ENCODE measurements around the gene ATG7. TPM values are rescaled to one million over a fixed set of nuclear protein-coding genes. Genes with fewer than 3 reads are reported as not detected.

Gene ATG7
- total and polyA plus RNA-seq, 4 donors = 7.4 to 53.8 (median 15.6) TPM

GRCh38 chr3:11322931-11323330 lies 50.7 kb downstream of the ATG7 start:
- H3K4me1 ChIP-seq (ENCODE audit: control insufficient read depth in 4 of 4, insufficient read depth in 4 of 4, low read length in 3 of 4) = no peaks in the 10 kb centered on the region
- peaks cover 0 to 33% (median 23%) of the 10 kb centered on the region in 4 donors for H3K36me3 ChIP-seq (ENCODE audit: control insufficient read depth in 4 of 4, insufficient read depth in 3 of 4, low read depth in 1 of 4, low read length in 3 of 4)
- no peak overlapping the region for H3K9ac ChIP-seq (ENCODE audit: low read depth in 1 of 2, low read length in 2 of 2)
- WGBS = 90% methylated on average over 2 of the region's 2 CpGs
- no peak overlapping the region for H3K27ac ChIP-seq (ENCODE audit: low read depth in 1 of 2, low read length in 2 of 2)
- no peaks in the 10 kb centered on the region for H3K27me3 ChIP-seq (ENCODE audit: control insufficient read depth in 4 of 4, insufficient read depth in 4 of 4, low read length in 3 of 4)
- no peak overlapping the region for H3K4me3 ChIP-seq (ENCODE audit: low read depth in 1 of 3, low read length in 3 of 3)
- TF ChIP-seq TAF1 (conservative IDR thresholded peaks at IDR 0.05) = no peak
- TF ChIP-seq, protein P1, sequence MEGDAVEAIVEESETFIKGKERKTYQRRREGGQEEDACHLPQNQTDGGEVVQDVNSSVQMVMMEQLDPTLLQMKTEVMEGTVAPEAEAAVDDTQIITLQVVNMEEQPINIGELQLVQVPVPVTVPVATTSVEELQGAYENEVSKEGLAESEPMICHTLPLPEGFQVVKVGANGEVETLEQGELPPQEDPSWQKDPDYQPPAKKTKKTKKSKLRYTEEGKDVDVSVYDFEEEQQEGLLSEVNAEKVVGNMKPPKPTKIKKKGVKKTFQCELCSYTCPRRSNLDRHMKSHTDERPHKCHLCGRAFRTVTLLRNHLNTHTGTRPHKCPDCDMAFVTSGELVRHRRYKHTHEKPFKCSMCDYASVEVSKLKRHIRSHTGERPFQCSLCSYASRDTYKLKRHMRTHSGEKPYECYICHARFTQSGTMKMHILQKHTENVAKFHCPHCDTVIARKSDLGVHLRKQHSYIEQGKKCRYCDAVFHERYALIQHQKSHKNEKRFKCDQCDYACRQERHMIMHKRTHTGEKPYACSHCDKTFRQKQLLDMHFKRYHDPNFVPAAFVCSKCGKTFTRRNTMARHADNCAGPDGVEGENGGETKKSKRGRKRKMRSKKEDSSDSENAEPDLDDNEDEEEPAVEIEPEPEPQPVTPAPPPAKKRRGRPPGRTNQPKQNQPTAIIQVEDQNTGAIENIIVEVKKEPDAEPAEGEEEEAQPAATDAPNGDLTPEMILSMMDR (IDR thresholded peaks at IDR 0.05; ENCODE audit: low read depth, low read length, missing input control) = no peak
- TF ChIP-seq RAD21 (IDR thresholded peaks at IDR 0.05) = no peak
- no peak for TF ChIP-seq ATF3 (IDR thresholded peaks at IDR 0.05)
- TF ChIP-seq HNF4G (IDR thresholded peaks at IDR 0.05) = no peak
- TF ChIP-seq REST (IDR thresholded peaks at IDR 0.05) = no peak
- TF ChIP-seq SP1 (IDR thresholded peaks at IDR 0.05) = no peak
- TF ChIP-seq FOXA1 (IDR thresholded peaks at IDR 0.05) = no peak
- TF ChIP-seq MAX (IDR thresholded peaks at IDR 0.05) = no peak
- no peak for TF ChIP-seq YY1 (IDR thresholded peaks at IDR 0.05)
- TF ChIP-seq RXRA (IDR thresholded peaks at IDR 0.05) = no peak
- TF ChIP-seq FOXA2 (IDR thresholded peaks at IDR 0.05) = no peak
- no peak for TF ChIP-seq JUND (IDR thresholded peaks at IDR 0.05)
- no peak for TF ChIP-seq HNF4A (conservative IDR thresholded peaks at IDR 0.05)
- DNase-seq (ENCODE audit: low spot score) = no peak
- H3K9me3 ChIP-seq (ENCODE audit: control insufficient read depth in 4 of 4, low read length in 3 of 4) = no peaks in the 10 kb centered on the region

GRCh38 chr3:11323813-11324212 lies 51.6 kb downstream of the ATG7 start:
- WGBS = 88% methylated on average over 3 of the region's 3 CpGs
- H3K4me3 ChIP-seq (ENCODE audit: low read depth in 1 of 3, low read length in 3 of 3) = no peak overlapping the region
- H3K9ac ChIP-seq (ENCODE audit: low read depth in 1 of 2, low read length in 2 of 2) = no peak overlapping the region
- peaks cover 0 to 27% (median 16%) of the 10 kb centered on the region in 4 donors for H3K36me3 ChIP-seq (ENCODE audit: control insufficient read depth in 4 of 4, insufficient read depth in 3 of 4, low read depth in 1 of 4, low read length in 3 of 4)
- TF ChIP-seq MAX (IDR thresholded peaks at IDR 0.05) (no peak), SP1 (IDR thresholded peaks at IDR 0.05) (no peak), HNF4A (conservative IDR thresholded peaks at IDR 0.05) (no peak), GABPA (IDR thresholded peaks at IDR 0.05 in 1 of 2, conservative IDR thresholded peaks at IDR 0.05 in 1 of 2) (no peak), RAD21 (IDR thresholded peaks at IDR 0.05) (no peak), HNF4G (IDR thresholded peaks at IDR 0.05) (no peak), YY1 (IDR thresholded peaks at IDR 0.05) (no peak), TAF1 (conservative IDR thresholded peaks at IDR 0.05) (no peak), NR2F2 (IDR thresholded peaks at IDR 0.05) (no peak), FOXA1 (IDR thresholded peaks at IDR 0.05) (no peak)
- TF ChIP-seq, protein P1 (IDR thresholded peaks at IDR 0.05; ENCODE audit: low read depth, low read length, missing input control) = no peak
- TF ChIP-seq, protein P2, sequence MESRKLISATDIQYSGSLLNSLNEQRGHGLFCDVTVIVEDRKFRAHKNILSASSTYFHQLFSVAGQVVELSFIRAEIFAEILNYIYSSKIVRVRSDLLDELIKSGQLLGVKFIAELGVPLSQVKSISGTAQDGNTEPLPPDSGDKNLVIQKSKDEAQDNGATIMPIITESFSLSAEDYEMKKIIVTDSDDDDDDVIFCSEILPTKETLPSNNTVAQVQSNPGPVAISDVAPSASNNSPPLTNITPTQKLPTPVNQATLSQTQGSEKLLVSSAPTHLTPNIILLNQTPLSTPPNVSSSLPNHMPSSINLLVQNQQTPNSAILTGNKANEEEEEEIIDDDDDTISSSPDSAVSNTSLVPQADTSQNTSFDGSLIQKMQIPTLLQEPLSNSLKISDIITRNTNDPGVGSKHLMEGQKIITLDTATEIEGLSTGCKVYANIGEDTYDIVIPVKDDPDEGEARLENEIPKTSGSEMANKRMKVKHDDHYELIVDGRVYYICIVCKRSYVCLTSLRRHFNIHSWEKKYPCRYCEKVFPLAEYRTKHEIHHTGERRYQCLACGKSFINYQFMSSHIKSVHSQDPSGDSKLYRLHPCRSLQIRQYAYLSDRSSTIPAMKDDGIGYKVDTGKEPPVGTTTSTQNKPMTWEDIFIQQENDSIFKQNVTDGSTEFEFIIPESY (IDR thresholded peaks at IDR 0.05) = no peak
- DNase-seq (ENCODE audit: low spot score) = no peak
- no peaks in the 10 kb centered on the region for H3K4me1 ChIP-seq (ENCODE audit: control insufficient read depth in 4 of 4, insufficient read depth in 4 of 4, low read length in 3 of 4)
- H3K27ac ChIP-seq (ENCODE audit: low read depth in 1 of 2, low read length in 2 of 2) = no peak overlapping the region
- H3K27me3 ChIP-seq (ENCODE audit: control insufficient read depth in 4 of 4, insufficient read depth in 4 of 4, low read length in 3 of 4) = no peaks in the 10 kb centered on the region
- H3K9me3 ChIP-seq (ENCODE audit: control insufficient read depth in 4 of 4, low read length in 3 of 4) = no peaks in the 10 kb centered on the region
